Cardiac septum (tissue), 1 donor: ENCODE results near the gene RASA4B. TPM values are rescaled to one million over a fixed set of nuclear protein-coding genes. Genes with fewer than 3 reads are reported as not detected.

Experiments
- DNase-seq: peaks from one replicate; pipeline ENCODE4 v3.0.0-alpha.2; 2020; ENCODE audit warnings: low spot score
- intact Hi-C: fragments of 100-400 bp; cut with DNase I; formaldehyde crosslinking; loops from one replicate; pipeline ENCODE4 v1.14.0; 2022
- microRNA-seq: library from miRNA; unstranded; fragments of <30 nt; microRNA quantifications from one replicate; pipeline ENCODE4 v1.2.0, GENCODE V29; 2020
- total RNA-seq: library from RNA; stranded (reverse); fragmentation: NEBNext Ultra II Directional; extraction: Animal tissue kit (Norgen Biotek cat#: 25700); gene quantifications from one replicate; pipeline ENCODE4 v1.2.1, GENCODE V29; 2021
- donor health status: DM: no; HTN: no; CAD: no.

The RASA4B gene
- total RNA-seq, 1 donor from 2014 or later: 6.3 TPM

GRCh38 chr7:102436118-102436517, 81.5 kb downstream of the RASA4B start:
- intact Hi-C loops: no loop called here
- DNase-seq: no peak

- intact Hi-C loops: no loop called here
- no peak for DNase-seq
Measured at GRCh38 chr7:102434039-102434486, 83.5 kb downstream of the RASA4B start.

GRCh38 chr7:102433219-102434038, 84.1 kb downstream of the RASA4B start, which contains the start of gene ORAI2:
TSS of gene ORAI2 (plus strand) at chr7:102433575. CDS start at chr7:102438957, 5,382 bp downstream.
- intact Hi-C loops: no loop called here
- peak; percentile 95 for DNase-seq

Small RNA genes within 50 kb of the gene (microRNA-seq; reads per million reads assigned to microRNA genes)
- not detected for gene MIR4467
- not detected for gene MIR5090

Other genes with a start within 250 kb of the RASA4B start
- 3.1 TPM for gene SH2B2, start 230.9 kb downstream of the RASA4B start, total RNA-seq
- gene SPDYE6, start 161.3 kb downstream of the RASA4B start, total RNA-seq: not detected
- 15.4 TPM for gene PRKRIP1, start 121.4 kb downstream of the RASA4B start, total RNA-seq
- 6.8 TPM for gene ORAI2, start 84.2 kb downstream of the RASA4B start, total RNA-seq
- 6.5 TPM for gene ALKBH4, start 52.9 kb downstream of the RASA4B start, total RNA-seq
- 9.9 TPM for gene LRWD1, start 52.8 kb downstream of the RASA4B start, total RNA-seq
- gene POLR2J, start 38.9 kb downstream of the RASA4B start, total RNA-seq: 58.7 TPM
- 7.7 TPM for gene UPK3BL2, start 25.9 kb upstream of the RASA4B start, total RNA-seq
- not detected for gene SPDYE2, start 33.4 kb upstream of the RASA4B start, total RNA-seq
- 18.9 TPM for gene POLR2J3, start 54.8 kb upstream of the RASA4B start, total RNA-seq
- 40.9 TPM for gene RASA4, start 99.0 kb upstream of the RASA4B start, total RNA-seq
- gene UPK3BL1, start 125.0 kb upstream of the RASA4B start, total RNA-seq: 10.3 TPM
- gene SPDYE2B, start 132.5 kb upstream of the RASA4B start, total RNA-seq: not detected
- 6.5 TPM for gene POLR2J2, start 153.9 kb upstream of the RASA4B start, total RNA-seq
- 6.7 TPM for gene FAM185A, start 231.2 kb upstream of the RASA4B start, total RNA-seq